ENCODE measurements around the gene AK8. TPM values are rescaled to one million over a fixed set of nuclear protein-coding genes. Genes with fewer than 3 reads are reported as not detected.

AK8 gene
- total and polyA plus RNA-seq, 9 of the 15 experiments (the other 6 are each of a cell fraction or from before 2014, with no cell fraction given), result 0.06 to 0.37 TPM; not detected in 7

GRCh38 chr9:132877824-132878694 is at the start of gene AK8 (continued):
- TF ChIP-seq MNT (conservative IDR thresholded peaks at IDR 0.05), result peak in 1 of 2 experiments; percentile 86; a peak in 3 of 4 replicates
- peak; percentile 54 for TF ChIP-seq POLR2A (conservative IDR thresholded peaks at IDR 0.05)
- TF ChIP-seq ATF3 (IDR thresholded peaks at IDR 0.05), result no peak
- TF ChIP-seq ATF3 (CRISPR knock-in tag; conservative IDR thresholded peaks at IDR 0.05), result no peak
- TF ChIP-seq SPI1 (IDR thresholded peaks at IDR 0.05; ENCODE audit: borderline replicate concordance, low read depth, low read length), result no peak
- no peak for TF ChIP-seq FOXM1 (IDR thresholded peaks at IDR 0.05; ENCODE audit: low read depth)
- TF ChIP-seq FOXM1 (CRISPR knock-in tag; IDR thresholded peaks at IDR 0.05; ENCODE audit: low read depth), result no peak
- 0 out of 2 replicates have a peak, but pooled peaks have one; percentile 17 for TF ChIP-seq SOX6 (IDR thresholded peaks at IDR 0.05)
- peak; percentile 100 for TF ChIP-seq CREM (IDR thresholded peaks at IDR 0.05; ENCODE audit: low read depth)
- no peak for TF ChIP-seq IRF9 (tag; IDR thresholded peaks at IDR 0.05)
- TF ChIP-seq ATF7 (IDR thresholded peaks at IDR 0.05), result peak; percentile 55
- no peak for TF ChIP-seq HIVEP1 (CRISPR knock-in tag; IDR thresholded peaks at IDR 0.05)
- no peak for TF ChIP-seq ZBTB8A (IDR thresholded peaks at IDR 0.05; ENCODE audit: partially characterized antibody)
- TF ChIP-seq TARDBP (IDR thresholded peaks at IDR 0.05), result 0 out of 2 replicates have a peak, but pooled peaks have one; percentile 54
- TF ChIP-seq CBX1 (IDR thresholded peaks at IDR 0.05; ENCODE audit: low read depth), result no peak; the same call in 1 of the 2 replicates
- no peak for TF ChIP-seq ZNF551 (CRISPR knock-in tag; IDR thresholded peaks at IDR 0.05)
- TF ChIP-seq SIN3B (IDR thresholded peaks at IDR 0.05; ENCODE audit: low read depth), result peak; percentile 82
- no peak for TF ChIP-seq MEF2D (tag; conservative IDR thresholded peaks at IDR 0.05; ENCODE audit: low read depth)
- TF ChIP-seq NCOR1 (IDR thresholded peaks at IDR 0.05), result no peak
- peak; percentile 74 for TF ChIP-seq ESRRA (IDR thresholded peaks at IDR 0.05; ENCODE audit: borderline replicate concordance, low read depth)
- TF ChIP-seq BHLHE40 (IDR thresholded peaks at IDR 0.05; ENCODE audit: low read length), result peak; percentile 37; the same call in 1 of the 2 replicates
- TF ChIP-seq E2F8 (IDR thresholded peaks at IDR 0.05; ENCODE audit: low read depth, partially characterized antibody), result peak; percentile 18
- TF ChIP-seq CXXC5 (CRISPR knock-in tag; IDR thresholded peaks at IDR 0.05), result peak; percentile 87

All from K562 (cell line).